ENCODE results near the gene CNKSR2.

The CNKSR2 gene

GRCh38 chrX:21702725-21703124 is 328.5 kb downstream of the CNKSR2 start:
- no peak overlapping the region for H3K4me2 ChIP-seq (ENCODE audit: low read depth, low read length)
- no peak for TF ChIP-seq EZH2phosphoT487 (IDR thresholded peaks at IDR 0.05; ENCODE audit: low read length)
- TF ChIP-seq EZH2 (optimal IDR thresholded peaks at IDR 0.05; ENCODE audit: low read depth, low read length): no peak
- TF ChIP-seq, protein P1, sequence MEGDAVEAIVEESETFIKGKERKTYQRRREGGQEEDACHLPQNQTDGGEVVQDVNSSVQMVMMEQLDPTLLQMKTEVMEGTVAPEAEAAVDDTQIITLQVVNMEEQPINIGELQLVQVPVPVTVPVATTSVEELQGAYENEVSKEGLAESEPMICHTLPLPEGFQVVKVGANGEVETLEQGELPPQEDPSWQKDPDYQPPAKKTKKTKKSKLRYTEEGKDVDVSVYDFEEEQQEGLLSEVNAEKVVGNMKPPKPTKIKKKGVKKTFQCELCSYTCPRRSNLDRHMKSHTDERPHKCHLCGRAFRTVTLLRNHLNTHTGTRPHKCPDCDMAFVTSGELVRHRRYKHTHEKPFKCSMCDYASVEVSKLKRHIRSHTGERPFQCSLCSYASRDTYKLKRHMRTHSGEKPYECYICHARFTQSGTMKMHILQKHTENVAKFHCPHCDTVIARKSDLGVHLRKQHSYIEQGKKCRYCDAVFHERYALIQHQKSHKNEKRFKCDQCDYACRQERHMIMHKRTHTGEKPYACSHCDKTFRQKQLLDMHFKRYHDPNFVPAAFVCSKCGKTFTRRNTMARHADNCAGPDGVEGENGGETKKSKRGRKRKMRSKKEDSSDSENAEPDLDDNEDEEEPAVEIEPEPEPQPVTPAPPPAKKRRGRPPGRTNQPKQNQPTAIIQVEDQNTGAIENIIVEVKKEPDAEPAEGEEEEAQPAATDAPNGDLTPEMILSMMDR (IDR thresholded peaks at IDR 0.05; ENCODE audit: low read length): no peak
- H3K27ac ChIP-seq (ENCODE audit: low read length): no peak overlapping the region
- H3K27me3 ChIP-seq (replicated peaks; ENCODE audit: insufficient read depth, low read length): no peaks in the 10 kb centered on the region
- no peak overlapping the region for H3K4me3 ChIP-seq (ENCODE audit: low read length)
- no peaks in the 10 kb centered on the region for H3K79me2 ChIP-seq (ENCODE audit: low read length)
- no peak overlapping the region for H3K9ac ChIP-seq (ENCODE audit: low read length)
- H2AFZ ChIP-seq (ENCODE audit: low read length): no peak overlapping the region
- H3K9me2 ChIP-seq (replicated peaks; ENCODE audit: insufficient read depth, low read length): no peaks in the 10 kb centered on the region
- DNase-seq: no peak
- H3F3A ChIP-seq (ENCODE audit: insufficient read depth, low read length): no peaks in the 10 kb centered on the region
- no peaks in the 10 kb centered on the region for H3K9me3 ChIP-seq (replicated peaks; ENCODE audit: insufficient read depth, low read length)
- no peaks in the 10 kb centered on the region for H3K4me1 ChIP-seq (ENCODE audit: low read length)
- H3K36me3 ChIP-seq (replicated peaks; ENCODE audit: insufficient read depth, low read length): no peaks in the 10 kb centered on the region
- no peaks in the 10 kb centered on the region for H4K20me1 ChIP-seq (ENCODE audit: insufficient read depth, low read length)
